Mucosa of rectum (tissue), 2 donors: ENCODE data around the gene MPPED1.

ENCODE experiments used
- H3K27ac ChIP-seq, 2 donors: one replicate each; pipeline ENCODE4 v1.7.0; 2013; ENCODE audit warnings: inconsistent platforms in 2 of 2, low read depth in 2 of 2, low read length in 2 of 2
- H3K27me3 ChIP-seq, 2 donors: one replicate each; pipeline ENCODE4 v1.7.0; 2013; ENCODE audit warnings: low read length in 2 of 2; ENCODE audit not compliant: control insufficient read depth in 2 of 2, insufficient read depth in 2 of 2
- H3K36me3 ChIP-seq, 2 donors: one replicate each; pipeline ENCODE4 v1.7.0; 2013; ENCODE audit warnings: low read length in 2 of 2; ENCODE audit not compliant: control insufficient read depth in 2 of 2, insufficient read depth in 2 of 2
- H3K4me1 ChIP-seq, 2 donors: one replicate each; pipeline ENCODE4 v1.7.0; 2013; ENCODE audit warnings: low read length in 2 of 2, mild to moderate bottlenecking in 1 of 2; ENCODE audit not compliant: control insufficient read depth in 2 of 2, insufficient read depth in 2 of 2
- H3K4me3 ChIP-seq, 2 donors: one replicate each; pipeline ENCODE4 v1.7.0; 2013; ENCODE audit warnings: low read length in 2 of 2
- H3K9ac ChIP-seq, 2 donors: one replicate each; pipeline ENCODE4 v1.7.0; 2013; ENCODE audit warnings: low read length in 2 of 2, low read depth in 1 of 2, mild to moderate bottlenecking in 1 of 2
- H3K9me3 ChIP-seq, 2 donors: one replicate each; pipeline ENCODE4 v1.7.0; 2013; ENCODE audit warnings: low read length in 2 of 2; ENCODE audit not compliant: control insufficient read depth in 2 of 2
- donor health status: healthy.
- donor health status: Normal muscosa, but diverticular disease.

Gene MPPED1

GRCh38 chr22:43506487-43506886 lies 94.7 kb downstream of the MPPED1 start:
- H3K27ac ChIP-seq, result no peak overlapping the region
- H3K36me3 ChIP-seq, result no peaks in the 10 kb centered on the region
- H3K4me1 ChIP-seq, result no peaks in the 10 kb centered on the region

GRCh38 chr22:43507235-43507634 lies 95.4 kb downstream of the MPPED1 start:
- H3K9ac ChIP-seq, result no peak overlapping the region
- H3K27me3 ChIP-seq, result no peaks in the 10 kb centered on the region
- H3K4me1 ChIP-seq, result no peaks in the 10 kb centered on the region
- no peak overlapping the region for H3K27ac ChIP-seq
- H3K4me3 ChIP-seq, result no peak overlapping the region
- no peaks in the 10 kb centered on the region for H3K9me3 ChIP-seq
- no peaks in the 10 kb centered on the region for H3K36me3 ChIP-seq

More at GRCh38 chr22:43506487-43506886, 94.7 kb downstream of the MPPED1 start:
- Histone ChIP-seq H3K9ac (no peak overlapping the region), H3K4me3 (no peak overlapping the region), H3K27me3 (no peaks in the 10 kb centered on the region), H3K9me3 (no peaks in the 10 kb centered on the region)

DNA sequence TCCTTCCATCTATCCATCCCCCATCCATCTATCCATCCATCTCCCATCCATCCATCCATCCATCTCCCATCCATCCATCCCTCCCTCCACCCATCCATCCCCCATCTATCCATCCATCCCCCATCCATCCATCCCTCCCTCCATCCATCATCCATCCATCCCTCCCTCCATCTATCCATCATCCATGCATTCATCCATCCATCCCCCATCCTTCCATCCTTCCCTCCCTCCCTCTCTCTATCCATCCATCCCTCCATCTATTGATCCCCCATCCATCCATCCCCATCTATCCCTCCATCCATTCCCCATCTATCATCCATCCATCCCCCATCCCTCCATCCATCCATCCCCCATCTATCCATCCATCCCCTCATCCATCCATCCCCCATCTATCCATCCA lies 96.7 kb downstream of the MPPED1 start:
- Histone ChIP-seq H3K9me3 (no peaks in the 10 kb centered on the region), H3K27ac (no peak overlapping the region), H3K4me3 (no peak overlapping the region), H3K36me3 (no peaks in the 10 kb centered on the region), H3K4me1 (no peaks in the 10 kb centered on the region), H3K27me3 (no peaks in the 10 kb centered on the region), H3K9ac (no peak overlapping the region)

GRCh38 chr22:43509337-43509736 lies 97.5 kb downstream of the MPPED1 start:
- H3K9me3 ChIP-seq, result no peaks in the 10 kb centered on the region
- no peaks in the 10 kb centered on the region for H3K27me3 ChIP-seq
- H3K4me1 ChIP-seq, result no peaks in the 10 kb centered on the region
- no peak overlapping the region for H3K27ac ChIP-seq
- H3K4me3 ChIP-seq, result no peak overlapping the region
- H3K36me3 ChIP-seq, result no peaks in the 10 kb centered on the region
- H3K9ac ChIP-seq, result no peak overlapping the region

DNA sequence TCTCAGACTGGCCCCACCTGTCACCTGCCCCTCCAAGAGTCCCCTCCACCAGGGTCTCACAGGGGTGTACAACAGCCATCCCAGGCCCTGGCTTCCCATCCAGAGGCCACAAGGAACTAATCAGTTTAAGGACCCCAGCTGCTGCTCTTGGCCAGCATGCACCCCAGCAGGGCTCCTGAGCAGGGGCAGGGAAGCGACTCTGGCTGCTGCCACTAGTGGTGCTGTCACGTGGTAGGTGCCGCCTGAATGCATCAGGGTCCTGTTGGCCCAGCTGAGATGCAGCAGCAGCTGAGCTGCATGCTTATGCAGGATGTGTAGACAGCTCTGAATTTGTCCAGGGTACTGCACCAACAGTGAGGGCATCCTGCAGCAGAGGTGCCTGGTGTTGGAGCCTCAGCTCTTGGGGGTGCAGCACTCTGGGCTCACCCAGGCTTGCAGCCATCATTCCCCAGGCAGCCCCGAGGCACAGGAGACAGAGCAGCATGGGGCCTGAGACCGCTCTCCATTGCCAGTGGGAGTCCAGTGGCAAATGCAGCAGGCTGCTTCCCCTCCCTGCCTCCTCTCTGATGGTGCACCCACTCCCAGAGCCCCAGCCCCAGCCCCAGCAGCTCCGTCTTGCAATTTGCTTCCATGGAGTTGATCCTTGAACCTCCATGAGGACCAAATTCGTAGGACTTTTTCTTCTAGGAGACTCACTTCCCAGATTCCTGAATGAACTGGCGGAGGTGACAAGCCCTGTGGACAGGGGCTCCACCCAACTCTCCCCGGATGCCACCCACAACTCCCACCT lies 98.7 kb downstream of the MPPED1 start:
- Histone ChIP-seq H3K36me3 (no peaks in the 10 kb centered on the region), H3K27ac (no peak overlapping the region), H3K27me3 (no peaks in the 10 kb centered on the region), H3K9ac (no peak overlapping the region), H3K4me1 (no peaks in the 10 kb centered on the region), H3K4me3 (no peak overlapping the region), H3K9me3 (no peaks in the 10 kb centered on the region)

GRCh38 chr22:43511276-43511910 lies 99.6 kb downstream of the MPPED1 start:
- no peaks in the 10 kb centered on the region for H3K4me1 ChIP-seq
- no peaks in the 10 kb centered on the region for H3K9me3 ChIP-seq
- no peak overlapping the region for H3K27ac ChIP-seq
- no peak overlapping the region for H3K4me3 ChIP-seq
- H3K36me3 ChIP-seq, result no peaks in the 10 kb centered on the region
- H3K27me3 ChIP-seq, result no peaks in the 10 kb centered on the region
- no peak overlapping the region for H3K9ac ChIP-seq

GRCh38 chr22:43512279-43512678 lies 100.5 kb downstream of the MPPED1 start:
- Histone ChIP-seq H3K27ac (no peak overlapping the region), H3K4me3 (no peak overlapping the region), H3K4me1 (no peaks in the 10 kb centered on the region), H3K27me3 (no peaks in the 10 kb centered on the region), H3K36me3 (no peaks in the 10 kb centered on the region), H3K9me3 (no peaks in the 10 kb centered on the region), H3K9ac (no peak overlapping the region)

DNA sequence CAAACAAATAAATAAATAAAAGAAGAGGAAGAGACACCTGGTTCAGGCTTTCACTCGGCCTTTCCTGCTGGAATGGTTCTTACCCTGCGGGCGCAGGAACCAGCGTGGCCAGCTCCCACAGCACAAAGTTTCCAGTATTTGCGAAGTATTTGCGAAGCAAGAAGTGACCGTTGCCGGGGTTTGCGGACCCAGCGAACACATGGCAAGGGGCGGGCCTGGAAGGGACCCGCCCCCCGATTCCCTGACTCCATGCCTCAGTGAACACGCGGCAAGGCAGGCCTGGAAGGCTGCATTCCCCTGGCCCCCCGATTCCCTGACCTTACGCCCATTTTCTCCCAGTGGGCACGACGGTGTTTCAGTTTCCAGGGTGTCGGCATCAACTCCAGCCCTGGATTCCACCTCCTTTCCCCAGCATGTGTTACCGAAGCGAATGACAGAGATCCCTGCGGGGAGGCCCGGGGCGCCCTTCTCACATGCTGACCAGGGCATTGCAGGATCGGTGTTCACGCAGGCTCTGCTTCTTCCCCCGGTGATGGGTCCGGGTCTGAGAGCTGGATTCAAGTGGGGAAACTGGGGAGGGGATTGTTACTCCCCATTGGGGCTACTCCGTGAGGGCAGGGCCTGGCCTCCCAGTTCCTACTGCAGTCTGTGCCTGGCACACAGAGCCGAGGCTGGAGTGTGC lies 102.8 kb downstream of the MPPED1 start:
- Histone ChIP-seq H3K4me1 (no peaks in the 10 kb centered on the region), H3K9me3 (no peaks in the 10 kb centered on the region), H3K36me3 (no peaks in the 10 kb centered on the region), H3K4me3 (no peak overlapping the region), H3K27me3 (no peaks in the 10 kb centered on the region), H3K27ac (no peak overlapping the region), H3K9ac (no peak overlapping the region)

DNA sequence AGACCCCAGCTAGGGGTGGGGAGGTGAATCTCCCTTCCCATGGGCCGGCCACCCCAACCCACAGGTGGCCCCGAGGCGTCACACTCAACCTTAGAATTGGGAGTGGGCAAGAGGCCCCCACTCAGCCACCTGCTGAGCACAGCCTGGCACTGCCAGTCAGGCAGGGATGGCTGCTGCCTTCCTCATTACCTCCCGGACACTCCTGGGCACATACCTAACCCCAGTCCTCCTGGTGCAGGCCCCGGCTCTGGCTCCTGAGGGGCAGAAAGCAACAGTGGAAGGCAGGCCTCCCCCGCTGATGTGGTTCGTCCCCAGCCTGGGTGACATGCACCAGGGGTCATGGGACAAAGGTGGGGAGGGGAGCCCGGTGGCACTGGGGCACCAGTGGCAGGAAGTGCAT lies 103.6 kb downstream of the MPPED1 start:
- Histone ChIP-seq H3K4me3 (no peak overlapping the region), H3K36me3 (no peaks in the 10 kb centered on the region), H3K27me3 (no peaks in the 10 kb centered on the region), H3K9me3 (no peaks in the 10 kb centered on the region), H3K4me1 (no peaks in the 10 kb centered on the region), H3K9ac (no peak overlapping the region), H3K27ac (no peak overlapping the region)

GRCh38 chr22:43515902-43516301 lies 104.1 kb downstream of the MPPED1 start:
- H3K36me3 ChIP-seq, result no peaks in the 10 kb centered on the region
- no peak overlapping the region for H3K4me3 ChIP-seq
- no peak overlapping the region for H3K27ac ChIP-seq
- H3K27me3 ChIP-seq, result no peaks in the 10 kb centered on the region
- H3K9ac ChIP-seq, result no peak overlapping the region
- H3K9me3 ChIP-seq, result no peaks in the 10 kb centered on the region
- H3K4me1 ChIP-seq, result no peaks in the 10 kb centered on the region
